GM12873 (cell line): Measurements from ENCODE around the gene UVRAG.

Experiments
- CTCF ChIP-seq: IDR thresholded peaks from 2 replicates; pipeline ENCODE4 v1.5.1; 2012; ENCODE audit warnings: low read depth, mild to moderate bottlenecking, moderate library complexity, low read length, control low read depth; ENCODE audit not compliant: insufficient read depth; ENCODE audit errors: missing control alignments

The UVRAG gene

GRCh38 chr11:76007166-76007565, 192.2 kb downstream of the UVRAG start:
- TF ChIP-seq CTCF: no peak

- TF ChIP-seq CTCF: no peak
Measured at GRCh38 chr11:76008474-76008873, 193.5 kb downstream of the UVRAG start.

GRCh38 chr11:76010051-76010450, 195.0 kb downstream of the UVRAG start:
- TF ChIP-seq CTCF: no peak

- TF ChIP-seq CTCF: no peak
Measured at GRCh38 chr11:76013526-76013925, 198.5 kb downstream of the UVRAG start.

- no peak for TF ChIP-seq CTCF
Measured at GRCh38 chr11:76023236-76024068, 208.4 kb downstream of the UVRAG start.

GRCh38 chr11:76025068-76025467, 210.1 kb downstream of the UVRAG start:
- no peak for TF ChIP-seq CTCF

GRCh38 chr11:76025817-76026216, 210.8 kb downstream of the UVRAG start:
- no peak for TF ChIP-seq CTCF
